IMR-90 (cell line): Measurements from ENCODE around the gene ADSS1. TPM values are rescaled to one million over a fixed set of nuclear protein-coding genes. Genes with fewer than 3 reads are reported as not detected.

ENCODE experiments used
- ATAC-seq: fragments of 200-7000 bp; cut with Tn5 transposase; 2 replicates; pipeline ENCODE4 v1.9.1; 2020; ENCODE audit warnings: low read depth, mild to moderate bottlenecking, moderate library complexity
- BruUV-seq: library from RNA; stranded (reverse); fragments of 400-500 nt; replicated peaks from 2 replicates; lab custom pipeline; 2021; lab: Mats Ljungman, UMichigan
- CTCF ChIA-PET: fragments of 300-600 bp; formaldehyde crosslinking; extraction: SDS; loops from one replicate; lab custom pipeline; 2021; ENCODE audit warnings: antibody characterized with exemption; lab: Yijun Ruan, JAX
- POLR2A ChIA-PET: fragments of 300-600 bp; sonication (Branson Sonifier 250); formaldehyde crosslinking; loops from one replicate; lab custom pipeline; 2022; ENCODE audit warnings: antibody characterized with exemption; ENCODE audit not compliant: unreplicated experiment; lab: Charles Lee
- DNase-seq: peaks from one replicate; pipeline ENCODE4 v3.0.0; 2013
- H2AFZ ChIP-seq: replicated peaks from 2 replicates; pipeline ENCODE3; 2013; ENCODE audit warnings: low read length, mild to moderate bottlenecking; ENCODE audit not compliant: poor library complexity
- H2AK5ac ChIP-seq: 2 replicates; pipeline ENCODE4 v1.6.1; 2013; ENCODE audit warnings: low read depth, low read length, inconsistent platforms
- H2AK9ac ChIP-seq: replicated peaks from 2 replicates; pipeline ENCODE3; 2013; ENCODE audit warnings: mild to moderate bottlenecking, low read depth, low read length, moderate library complexity; ENCODE audit not compliant: poor library complexity
- H2BK120ac ChIP-seq: 2 replicates; pipeline ENCODE4 v1.6.1; 2013; ENCODE audit warnings: low read depth, low read length, inconsistent platforms
- H2BK15ac ChIP-seq: 3 replicates; pipeline ENCODE4 v1.6.1; 2013; ENCODE audit warnings: low read depth, low read length, inconsistent platforms
- H2BK20ac ChIP-seq: 2 replicates; pipeline ENCODE4 v1.6.1; 2013; ENCODE audit warnings: low read depth, mild to moderate bottlenecking, inconsistent platforms, low read length, moderate library complexity
- H2BK5ac ChIP-seq: 2 replicates; pipeline ENCODE4 v1.6.1; 2013; ENCODE audit warnings: mild to moderate bottlenecking, low read depth, low read length, inconsistent platforms; ENCODE audit not compliant: poor library complexity, severe bottlenecking
- H3K14ac ChIP-seq: replicated peaks from 2 replicates; pipeline ENCODE4 v1.6.1; 2013; ENCODE audit warnings: low read depth, low read length, inconsistent platforms
- H3K18ac ChIP-seq: 2 replicates; pipeline ENCODE4 v1.6.1; 2013; ENCODE audit warnings: low read depth, low read length, control low read depth
- H3K23ac ChIP-seq: 2 replicates; pipeline ENCODE4 v1.6.1; 2013; ENCODE audit warnings: low read depth, low read length, inconsistent platforms
- H3K27ac ChIP-seq: 2 replicates; pipeline ENCODE4 v1.5.1; 2013; ENCODE audit warnings: mild to moderate bottlenecking, control low read depth, low read length; ENCODE audit not compliant: insufficient read depth
- H3K27me3 ChIP-seq: 2 replicates; pipeline ENCODE4 v1.6.1; 2013; ENCODE audit warnings: low read length; ENCODE audit not compliant: control insufficient read depth, insufficient read depth
- H3K36me3 ChIP-seq: 2 replicates; pipeline ENCODE4 v1.6.1; 2013; ENCODE audit warnings: low read length, mixed read lengths; ENCODE audit not compliant: control insufficient read depth, insufficient read depth
- H3K4ac ChIP-seq: 2 replicates; pipeline ENCODE4 v1.6.1; 2013; ENCODE audit warnings: low read depth, low read length, inconsistent platforms
- H3K4me1 ChIP-seq: 2 replicates; pipeline ENCODE4 v1.6.1; 2013; ENCODE audit warnings: low read length, mixed read lengths; ENCODE audit not compliant: control insufficient read depth, insufficient read depth
- H3K4me2 ChIP-seq: 2 replicates; pipeline ENCODE4 v1.6.1; 2013; ENCODE audit warnings: low read depth, mild to moderate bottlenecking, control low read depth, low read length, moderate library complexity
- H3K4me3 ChIP-seq: 2 replicates; pipeline ENCODE4 v1.5.1; 2013; ENCODE audit warnings: low read depth, mild to moderate bottlenecking, control low read depth, low read length, moderate library complexity; ENCODE audit not compliant: insufficient read depth
- H3K56ac ChIP-seq: 2 replicates; pipeline ENCODE4 v1.6.1; 2013; ENCODE audit warnings: low read length, inconsistent platforms; ENCODE audit not compliant: insufficient read depth; ENCODE audit errors: extremely low read depth
- H3K79me1 ChIP-seq, 2 experiments: 2 replicates each; pipeline ENCODE4 v1.6.1; 2013; ENCODE audit warnings: low read length in 2 of 2, inconsistent platforms in 1 of 2, low read depth in 1 of 2
- H3K9ac ChIP-seq: 2 replicates; pipeline ENCODE4 v1.6.1; 2013; ENCODE audit warnings: low read depth, low read length, control low read depth
- H3K9me1 ChIP-seq: 2 replicates; pipeline ENCODE4 v1.6.1; 2013; ENCODE audit warnings: low read length, inconsistent platforms; ENCODE audit not compliant: insufficient read depth
- H3K9me3 ChIP-seq: 2 replicates; pipeline ENCODE4 v1.6.1; 2013; ENCODE audit warnings: low read length; ENCODE audit not compliant: control insufficient read depth, insufficient read depth
- H4K20me1 ChIP-seq: 2 replicates; pipeline ENCODE4 v1.6.1; 2013; ENCODE audit warnings: low read length, inconsistent platforms; ENCODE audit not compliant: insufficient read depth
- H4K5ac ChIP-seq: 2 replicates; pipeline ENCODE4 v1.6.1; 2013; ENCODE audit warnings: mild to moderate bottlenecking, low read depth, low read length, control low read depth
- H4K8ac ChIP-seq, 2 experiments: 2 replicates each; pipeline ENCODE4 v1.6.1; 2013; ENCODE audit warnings: low read depth in 2 of 2, low read length in 2 of 2, control low read depth in 1 of 2, inconsistent platforms in 1 of 2
- H4K91ac ChIP-seq: 2 replicates; pipeline ENCODE4 v1.6.1; 2013; ENCODE audit warnings: low read depth, low read length, inconsistent platforms; ENCODE audit not compliant: insufficient read depth
- FOS ChIP-seq: fragments of 150-350 bp; IDR thresholded peaks from 2 replicates; pipeline ENCODE4 v1.6.1; 2016; ENCODE audit warnings: low read depth, low read length
- MAZ ChIP-seq: IDR thresholded peaks from 2 replicates; pipeline ENCODE4 v1.6.1; 2012; ENCODE audit warnings: low read depth, mild to moderate bottlenecking, low read length, improper control_type of control experiment, moderate library complexity, borderline replicate concordance
- NFE2L2 ChIP-seq: fragments of 150-350 bp; IDR thresholded peaks from 2 replicates; pipeline ENCODE4 v1.6.1; 2016; ENCODE audit warnings: low read depth, mild to moderate bottlenecking, low read length
- RCOR1 ChIP-seq: IDR thresholded peaks from 2 replicates; pipeline ENCODE4 v1.6.1; 2012; ENCODE audit warnings: mild to moderate bottlenecking, low read length, improper control_type of control experiment; ENCODE audit not compliant: insufficient replicate concordance
- RFX5 ChIP-seq: IDR thresholded peaks from 2 replicates; pipeline ENCODE4 v1.8.0; 2012; ENCODE audit warnings: low read depth, mild to moderate bottlenecking, low read length, moderate library complexity
- SMC3 ChIP-seq: fragments of 150-350 bp; IDR thresholded peaks from 2 replicates; pipeline ENCODE4 v1.6.1; 2016; ENCODE audit warnings: low read depth, mild to moderate bottlenecking, antibody characterized with exemption, low read length, moderate library complexity
- WGBS, 2 experiments: methylation state at CpG; one replicate each; pipeline versions ENCODE4 v1.1.5 to v1.1.7; 2013; ENCODE audit warnings: missing lambda C conversion rate in 2 of 2; ENCODE audit not compliant: insufficient read length in 1 of 2; ENCODE audit errors: extremely low coverage in 2 of 2; 5-methylcytosine and 5-hydroxymethylcytosine counted together
- dilution Hi-C: fragments of 300-500 bp; cut with HindIII; formaldehyde crosslinking; loops from one replicate; pipeline ENCODE4 v1.14.3; 2018; ENCODE audit warnings: low sequenced_read_pairs; ENCODE audit not compliant: unreplicated experiment
- in situ Hi-C: fragments of 300-500 bp; cut with MboI; formaldehyde crosslinking; loops from 3 replicates; pipeline ENCODE4 v1.14.3; 2019; ENCODE audit warnings: low sequenced_read_pairs, inconsistent platforms, mixed read lengths
- intact Hi-C: fragments of 100-400 bp; cut with micrococcal nuclease; formaldehyde crosslinking; loops from 2 replicates; pipeline ENCODE4 v1.10.0; 2022
- polyA plus RNA-seq, 3 experiments: library from polyadenylated mRNA; depleted of rRNA; stranded (reverse); fragments of >200 nt; gene quantifications; 2 replicates each; pipeline ENCODE4 v1.2.3, GENCODE V29; 2012; ENCODE audit warnings: low replicate concordance in 1 of 3
- total RNA-seq: library from RNA; depleted of rRNA; stranded (reverse); fragments of >200 nt; gene quantifications from 2 replicates; pipeline ENCODE4 v1.2.3, GENCODE V29; 2012
- TF ChIP-seq, protein P1 (sequence below): fragments of 150-350 bp; IDR thresholded peaks from 2 replicates; pipeline ENCODE4 v1.6.1; 2016; ENCODE audit warnings: low read depth, mild to moderate bottlenecking, low read length, moderate library complexity, borderline replicate concordance

Gene ADSS1
- total and polyA plus RNA-seq, 2 of the 4 experiments (the other 2 are of a cell fraction) = 1.8 to 5.2 TPM

DNA sequence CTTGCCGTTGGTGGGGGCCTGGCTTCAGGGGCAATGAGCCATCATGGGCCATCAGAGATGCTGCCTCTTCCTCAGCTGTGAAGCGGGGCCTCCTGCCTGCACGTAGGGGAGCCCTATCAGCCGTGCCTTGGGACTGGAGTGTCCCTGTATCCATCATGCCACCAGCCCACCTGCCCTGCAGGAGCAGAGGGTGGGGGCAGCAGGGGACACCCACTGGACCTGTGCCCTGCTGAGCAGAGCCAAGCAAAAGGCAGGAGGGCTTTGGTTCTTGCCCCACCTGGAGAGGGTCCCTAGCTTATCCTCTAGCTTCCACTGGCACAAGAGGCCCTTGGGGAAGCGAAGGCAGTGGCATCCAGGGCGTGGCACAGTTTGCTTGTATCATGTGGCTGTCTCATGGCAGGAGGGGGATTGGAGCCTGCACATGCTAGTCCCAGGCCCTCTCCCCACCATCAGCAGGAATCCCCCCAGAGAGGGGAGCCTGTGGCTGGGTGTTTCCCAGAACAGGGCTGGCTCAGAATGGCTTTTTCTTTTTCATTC lies 10.1 kb downstream of the ADSS1 start:
- no TSS peak for BruUV-seq
- Histone ChIP-seq H2BK15ac (no peak overlapping the region), H4K5ac (no peak overlapping the region), H3K9ac (no peak overlapping the region), H3K4me1 (peaks cover 15% of the 10 kb centered on the region), H4K20me1 (no peaks in the 10 kb centered on the region), H3K56ac (no peak overlapping the region), H3K9me1 (peaks cover 5% of the 10 kb centered on the region; the same call in 1 of the 2 replicates), H4K91ac (no peak overlapping the region), H3K27me3 (no peaks in the 10 kb centered on the region), H2AFZ (peak overlapping the region; percentile 10), H3K9me3 (no peaks in the 10 kb centered on the region), H2BK5ac (no peak overlapping the region), H3K4ac (no peak overlapping the region), H2AK9ac (peak overlapping the region; percentile 52), H3K14ac (no peak overlapping the region), H3K18ac (no peak overlapping the region), H3K23ac (no peak overlapping the region), H2BK20ac (no peak overlapping the region), H3K4me3 (no peak overlapping the region), H3K27ac (no peak overlapping the region), H2AK5ac (no peak overlapping the region; the same call in 1 of the 2 replicates), H3K79me1 (no peaks in the 10 kb centered on the region), H3K4me2 (no peak overlapping the region), H4K8ac (no peak overlapping the region), H2BK120ac (no peak overlapping the region), H3K36me3 (no peaks in the 10 kb centered on the region)
- intact Hi-C loops = no loop called here
- TF ChIP-seq FOS (no peak), NFE2L2 (no peak), RFX5 (no peak), RCOR1 (no peak), SMC3 (no peak), MAZ (no peak)
- TF ChIP-seq, protein P1, sequence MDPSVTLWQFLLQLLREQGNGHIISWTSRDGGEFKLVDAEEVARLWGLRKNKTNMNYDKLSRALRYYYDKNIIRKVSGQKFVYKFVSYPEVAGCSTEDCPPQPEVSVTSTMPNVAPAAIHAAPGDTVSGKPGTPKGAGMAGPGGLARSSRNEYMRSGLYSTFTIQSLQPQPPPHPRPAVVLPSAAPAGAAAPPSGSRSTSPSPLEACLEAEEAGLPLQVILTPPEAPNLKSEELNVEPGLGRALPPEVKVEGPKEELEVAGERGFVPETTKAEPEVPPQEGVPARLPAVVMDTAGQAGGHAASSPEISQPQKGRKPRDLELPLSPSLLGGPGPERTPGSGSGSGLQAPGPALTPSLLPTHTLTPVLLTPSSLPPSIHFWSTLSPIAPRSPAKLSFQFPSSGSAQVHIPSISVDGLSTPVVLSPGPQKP = no peak
- dilution Hi-C loops = no loop called here
- ChIA-PET CTCF (no interaction called here), POLR2A (no interaction called here)
- ATAC-seq (no peak), DNase-seq (no peak)
- 63% methylated on average over 2 of the region's 6 CpGs; no CpG with 5 or more reads in 1 of the 2 experiments for WGBS, 2 experiments
- in situ Hi-C loops = no loop called here
